MCF 10A (cell line): ENCODE results near the gene PLSCR5. TPM values are rescaled to one million over a fixed set of nuclear protein-coding genes. Genes with fewer than 3 reads are reported as not detected.

Source experiments
- Bru-seq: library from RNA; stranded (reverse); fragments of 400-500 nt; gene quantifications from one replicate; lab custom pipeline; 2021; lab: Mats Ljungman, UMichigan
- BruChase-seq, 2 experiments: library from RNA; stranded (reverse); fragments of 400-500 nt; gene quantifications; one replicate each; lab custom pipeline; 2021; lab: Mats Ljungman, UMichigan
- BruUV-seq: library from RNA; stranded (reverse); fragments of 400-500 nt; replicated peaks from 2 replicates; lab custom pipeline; 2021; lab: Mats Ljungman, UMichigan
- CTCF ChIA-PET: fragments of 300-600 bp; sonication (Branson Sonifier 250); formaldehyde crosslinking; extraction: SDS; loops from one replicate; lab custom pipeline; 2021; ENCODE audit warnings: antibody characterized with exemption, inconsistent platforms; lab: Yijun Ruan, JAX
- POLR2A ChIA-PET: fragments of 300-600, 350-650 bp; sonication (Branson Sonifier 250); formaldehyde crosslinking; extraction: SDS; loops from one replicate; lab custom pipeline; 2020; ENCODE audit warnings: antibody characterized with exemption, inconsistent platforms; lab: Yijun Ruan, JAX
- DNase-seq: peaks from one replicate; pipeline ENCODE4 v3.0.0-alpha.2; 2018; ENCODE audit not compliant: unreplicated experiment
- H3K27ac Mint-ChIP-seq: one replicate; pipeline ENCODE4 v1.8.0; 2022; ENCODE audit warnings: mild to moderate bottlenecking, low read depth, mixed read lengths; ENCODE audit not compliant: unreplicated experiment
- H3K27me3 Mint-ChIP-seq: one replicate; pipeline ENCODE4 v1.8.0; 2022; ENCODE audit warnings: mixed read lengths; ENCODE audit not compliant: insufficient read depth, unreplicated experiment
- H3K36me3 Mint-ChIP-seq: one replicate; pipeline ENCODE4 v1.8.0; 2022; ENCODE audit warnings: mild to moderate bottlenecking, moderate library complexity, mixed read lengths; ENCODE audit not compliant: insufficient read depth, unreplicated experiment
- H3K4me1 Mint-ChIP-seq: one replicate; pipeline ENCODE4 v1.8.0; 2022; ENCODE audit warnings: mixed read lengths; ENCODE audit not compliant: insufficient read depth, unreplicated experiment
- H3K4me3 Mint-ChIP-seq: one replicate; pipeline ENCODE4 v1.8.0; 2022; ENCODE audit warnings: mild to moderate bottlenecking, moderate library complexity, mixed read lengths; ENCODE audit not compliant: unreplicated experiment
- H3K9me3 Mint-ChIP-seq: one replicate; pipeline ENCODE4 v1.8.0; 2022; ENCODE audit warnings: mixed read lengths; ENCODE audit not compliant: unreplicated experiment
- intact Hi-C: fragments of 100-400 bp; cut with micrococcal nuclease; formaldehyde crosslinking; loops from 2 replicates; pipeline ENCODE4 v1.14.1; 2022
- long read RNA-seq: library from polyadenylated mRNA; stranded (forward); transcript quantifications from one replicate; pipeline ENCODE4 v2.0.0, GENCODE V29; 2022
- total RNA-seq: library from RNA; stranded (reverse); gene quantifications from 2 replicates; pipeline ENCODE4 v1.2.3, GENCODE V29; 2022
- TF ChIP-seq, protein P1 (sequence below): fragments of 200-600 bp; IDR thresholded peaks from one replicate; pipeline ENCODE4 v1.8.0; 2022; ENCODE audit warnings: antibody characterized with exemption, mild to moderate bottlenecking; ENCODE audit not compliant: unreplicated experiment

Gene PLSCR5, protein sequence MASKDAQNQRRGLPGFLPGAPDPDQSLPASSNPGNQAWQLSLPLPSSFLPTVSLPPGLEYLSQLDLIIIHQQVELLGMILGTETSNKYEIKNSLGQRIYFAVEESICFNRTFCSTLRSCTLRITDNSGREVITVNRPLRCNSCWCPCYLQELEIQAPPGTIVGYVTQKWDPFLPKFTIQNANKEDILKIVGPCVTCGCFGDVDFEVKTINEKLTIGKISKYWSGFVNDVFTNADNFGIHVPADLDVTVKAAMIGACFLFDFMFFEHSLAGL
- total RNA-seq (not detected in 2 replicates), Bru-seq, nascent RNA (percentile 4 among the genes with signal in this experiment), BruChase-seq, experiment 1, labeled RNA remaining after a 6-hour chase (not detected), BruChase-seq, experiment 2, labeled RNA remaining after a 2-hour chase (not detected)
- long read RNA-seq, result 0 reads

GRCh38 chr3:146605106-146605505 is at the start of gene PLSCR5:
Gene PLSCR5, minus strand, starts transcription at chr3:146605346. Its CDS starts 134 bp downstream, at chr3:146605212.
- CTCF ChIA-PET, result interaction anchor here (0.8 to 1.2 kb wide), 2 partner anchors 35 to 46 kb away, joined by 3 to 5 read pairs; no protein-coding TSS in a partner anchor
- no peak within 1 kb of the TSS for H3K4me3 Mint-ChIP-seq
- no peaks in the 10 kb centered on the region for H3K4me1 Mint-ChIP-seq
- no TSS peak for BruUV-seq
- intact Hi-C loops, result no loop called here
- POLR2A ChIA-PET, result interaction anchor here (0.5 kb wide), 1 partner anchor 999 kb away, joined by 3 read pairs; no protein-coding TSS in a partner anchor
- H3K36me3 Mint-ChIP-seq, result no peaks in the 10 kb centered on the region
- H3K9me3 Mint-ChIP-seq, result no peaks in the 10 kb centered on the region
- H3K27me3 Mint-ChIP-seq, result peaks cover 38% of the 10 kb centered on the region
- H3K27ac Mint-ChIP-seq, result no peak within 1 kb of the TSS
- peak; percentile 8 for DNase-seq
- TF ChIP-seq, protein P1, sequence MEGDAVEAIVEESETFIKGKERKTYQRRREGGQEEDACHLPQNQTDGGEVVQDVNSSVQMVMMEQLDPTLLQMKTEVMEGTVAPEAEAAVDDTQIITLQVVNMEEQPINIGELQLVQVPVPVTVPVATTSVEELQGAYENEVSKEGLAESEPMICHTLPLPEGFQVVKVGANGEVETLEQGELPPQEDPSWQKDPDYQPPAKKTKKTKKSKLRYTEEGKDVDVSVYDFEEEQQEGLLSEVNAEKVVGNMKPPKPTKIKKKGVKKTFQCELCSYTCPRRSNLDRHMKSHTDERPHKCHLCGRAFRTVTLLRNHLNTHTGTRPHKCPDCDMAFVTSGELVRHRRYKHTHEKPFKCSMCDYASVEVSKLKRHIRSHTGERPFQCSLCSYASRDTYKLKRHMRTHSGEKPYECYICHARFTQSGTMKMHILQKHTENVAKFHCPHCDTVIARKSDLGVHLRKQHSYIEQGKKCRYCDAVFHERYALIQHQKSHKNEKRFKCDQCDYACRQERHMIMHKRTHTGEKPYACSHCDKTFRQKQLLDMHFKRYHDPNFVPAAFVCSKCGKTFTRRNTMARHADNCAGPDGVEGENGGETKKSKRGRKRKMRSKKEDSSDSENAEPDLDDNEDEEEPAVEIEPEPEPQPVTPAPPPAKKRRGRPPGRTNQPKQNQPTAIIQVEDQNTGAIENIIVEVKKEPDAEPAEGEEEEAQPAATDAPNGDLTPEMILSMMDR, result no peak

DNA sequence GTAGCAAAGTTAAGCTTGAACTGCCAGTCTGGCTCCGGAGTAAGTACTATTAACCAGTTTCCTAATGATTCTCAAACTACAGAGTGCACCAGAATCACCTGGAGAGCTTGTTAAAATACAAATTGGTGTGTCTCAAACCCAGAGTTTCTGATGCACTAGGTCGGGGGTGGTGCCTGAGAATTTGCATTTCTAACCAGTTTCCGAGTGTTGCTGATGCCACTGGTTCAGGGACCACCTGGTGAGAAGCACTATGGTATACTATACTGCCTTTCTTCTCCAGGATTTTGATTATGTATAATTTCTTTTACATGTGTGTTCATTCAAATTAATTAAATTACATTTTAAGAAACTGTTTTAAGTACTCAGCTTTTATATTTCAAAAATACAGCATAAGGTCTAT is 48.8 kb upstream of the PLSCR5 start:
- H3K4me1 Mint-ChIP-seq, result no peaks in the 10 kb centered on the region
- intact Hi-C loops, result no loop called here
- DNase-seq, result no peak
- H3K27ac Mint-ChIP-seq, result no peak overlapping the region
- no peaks in the 10 kb centered on the region for H3K9me3 Mint-ChIP-seq
- no peak overlapping the region for H3K4me3 Mint-ChIP-seq
- BruUV-seq, result no TSS peak
- peaks cover 100% of the 10 kb centered on the region for H3K27me3 Mint-ChIP-seq
- ChIA-PET POLR2A (no interaction called here), CTCF (interaction anchor here (1.0 to 4.2 kb wide), 2 partner anchors 15 to 64 kb away, joined by 3 to 33 read pairs; no protein-coding TSS in a partner anchor)
- TF ChIP-seq, protein P1, result no peak
- no peaks in the 10 kb centered on the region for H3K36me3 Mint-ChIP-seq

- H3K4me3 Mint-ChIP-seq, result no peak overlapping the region
- no peak for DNase-seq
- H3K27ac Mint-ChIP-seq, result no peak overlapping the region
- TF ChIP-seq, protein P1, result no peak
- intact Hi-C loops, result no loop called here
- H3K36me3 Mint-ChIP-seq, result no peaks in the 10 kb centered on the region
- H3K27me3 Mint-ChIP-seq, result peaks cover 97% of the 10 kb centered on the region
- BruUV-seq, result no TSS peak
- ChIA-PET CTCF (interaction anchor here (0.5 to 4.2 kb wide), 6 partner anchors 11 to 538 kb away, joined by 3 to 33 read pairs (median 5); partner anchors contain the start of gene PLSCR5), POLR2A (no interaction called here)
- no peaks in the 10 kb centered on the region for H3K9me3 Mint-ChIP-seq
- no peaks in the 10 kb centered on the region for H3K4me1 Mint-ChIP-seq
These were observed 45.7 kb upstream of the PLSCR5 start for GRCh38 chr3:146650691-146651442.

DNA sequence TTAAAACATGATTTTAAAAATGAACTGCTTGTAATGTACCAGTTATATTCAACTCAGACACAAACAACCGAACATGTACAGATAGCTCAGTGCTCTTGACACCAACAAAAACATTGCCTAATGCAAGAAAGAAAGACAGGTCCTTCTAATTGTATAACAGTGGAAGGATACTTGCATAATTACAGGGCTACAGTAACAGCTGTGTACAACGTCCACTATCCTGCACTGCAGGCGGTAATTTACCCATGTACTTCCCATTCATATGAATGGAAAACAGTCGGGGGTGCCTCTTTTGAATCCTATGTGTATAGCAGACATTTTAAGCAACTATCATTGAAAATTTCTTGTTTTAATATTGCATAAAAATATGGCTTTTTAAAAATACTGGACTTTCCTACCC is 41.1 kb upstream of the PLSCR5 start:
- Mint-ChIP-seq H3K36me3 (no peaks in the 10 kb centered on the region), H3K27me3 (peaks cover 72% of the 10 kb centered on the region), H3K4me3 (no peak overlapping the region), H3K9me3 (no peaks in the 10 kb centered on the region), H3K27ac (no peak overlapping the region), H3K4me1 (no peaks in the 10 kb centered on the region)
- POLR2A ChIA-PET, result no interaction called here
- intact Hi-C loops, result no loop called here
- no peak for DNase-seq
- CTCF ChIA-PET, result interaction anchor here (0.6 to 1.0 kb wide), 3 partner anchors 47 to 316 kb away, joined by 4 read pairs; no protein-coding TSS in a partner anchor
- BruUV-seq, result no TSS peak
- TF ChIP-seq, protein P1, result no peak
